ENCODE measurements around the gene E2F2. TPM values are rescaled to one million over a fixed set of nuclear protein-coding genes. Genes with fewer than 3 reads are reported as not detected.
"Not testable (repeated sequence)": the region's sequence is repeated elsewhere in the genome, so short reads cannot be mapped to it uniquely, and the experiment has no call there.

The E2F2 gene
- total and polyA plus RNA-seq, 12 donors = 0.07 to 3.7 (median 0.35) TPM; not detected in 1

- Histone ChIP-seq H3K36me3 (replicated peaks in 1 of 2) (no peaks in the 10 kb centered on the region), H3K9me3 (replicated peaks in 1 of 3) (no peaks in the 10 kb centered on the region), H3K27ac (no peak overlapping the region), H3K4me3 (no peak overlapping the region), H3K4me1 (replicated peaks in 1 of 2) (no peaks in the 10 kb centered on the region), H3K27me3 (no peaks in the 10 kb centered on the region)
- intact Hi-C loops (cut with DNase I) = loop anchor here (2.0 to 5.0 kb wide), 2 partner anchors 41 to 42 kb away; no protein-coding TSS in a partner anchor
- DNase-seq = no peak
- TF ChIP-seq CTCF (IDR thresholded peaks at IDR 0.05) (no peak), POLR2A (IDR thresholded peaks at IDR 0.05) (no peak)
- 63 to 73% (median 65%) methylated on average over 7 of the region's 7 CpGs for WGBS, 4 donors
These were observed 34.4 kb downstream of the E2F2 start for GRCh38 chr1:23496490-23497181.

- not testable (repeated sequence) for DNase-seq; H3K27ac ChIP-seq; H3K4me3 ChIP-seq; H3K27me3 ChIP-seq; H3K4me1 ChIP-seq (replicated peaks in 1 of 2); H3K36me3 ChIP-seq (replicated peaks in 1 of 2); H3K9me3 ChIP-seq (replicated peaks in 1 of 3)
- intact Hi-C loops (cut with DNase I) = loop anchor here in 1 of 2 donors (5.0 kb wide), 2 partner anchors 32 to 42 kb away; no protein-coding TSS in a partner anchor
- 80 to 91% (median 89%) methylated on average over 6 of the region's 6 CpGs for WGBS, 4 donors
These were observed 36.2 kb downstream of the E2F2 start for GRCh38 chr1:23494836-23495235.

- intact Hi-C loops (cut with DNase I) = loop anchor here in 1 of 2 donors (5.0 kb wide), 1 partner anchor 35 kb away; no protein-coding TSS in a partner anchor
- 59 to 94% (median 93%) methylated on average over 4 to 6 of the region's 6 CpGs for WGBS, 4 donors
These were observed 38.3 kb downstream of the E2F2 start for GRCh38 chr1:23492776-23493175.

GRCh38 chr1:23492132-23492720 is 38.8 kb downstream of the E2F2 start:
- 83 to 100% (median 95%) methylated on average over 3 of the region's 3 CpGs for WGBS, 4 donors
- intact Hi-C loops (cut with DNase I) = loop anchor here in 1 of 2 donors (5.0 kb wide), 1 partner anchor 35 kb away; no protein-coding TSS in a partner anchor
- H3K9me3 ChIP-seq (replicated peaks in 1 of 3) = no peaks in the 10 kb centered on the region
- no peak overlapping the region for H3K4me3 ChIP-seq
- H3K36me3 ChIP-seq (replicated peaks in 1 of 2) = no peaks in the 10 kb centered on the region
- DNase-seq = no peak
- TF ChIP-seq POLR2A (IDR thresholded peaks at IDR 0.05) = no peak
- H3K27me3 ChIP-seq = no peaks in the 10 kb centered on the region
- H3K27ac ChIP-seq = no peak overlapping the region
- H3K4me1 ChIP-seq (replicated peaks in 1 of 2) = no peaks in the 10 kb centered on the region

More at GRCh38 chr1:23492776-23493175, 38.3 kb downstream of the E2F2 start:
- H3K36me3 ChIP-seq (replicated peaks in 1 of 2); H3K27ac ChIP-seq; H3K27me3 ChIP-seq; DNase-seq; H3K9me3 ChIP-seq (replicated peaks in 1 of 3); H3K4me1 ChIP-seq (replicated peaks in 1 of 2); H3K4me3 ChIP-seq: not testable (repeated sequence)

GRCh38 chr1:23489842-23490241 is 41.2 kb downstream of the E2F2 start:
- TF ChIP-seq POLR2A (IDR thresholded peaks at IDR 0.05) (no peak), CTCF (IDR thresholded peaks at IDR 0.05) (no peak)
- peaks cover 4 to 14% of the 10 kb centered on the region in 2 donors for H3K4me1 ChIP-seq (replicated peaks in 1 of 2)
- WGBS, 4 donors = 57 to 76% (median 65%) methylated on average over 4 to 5 of the region's 5 CpGs
- H3K27me3 ChIP-seq = no peaks in the 10 kb centered on the region
- no peaks in the 10 kb centered on the region for H3K9me3 ChIP-seq (replicated peaks in 1 of 3)
- no peak overlapping the region for H3K27ac ChIP-seq
- no peak for DNase-seq
- H3K4me3 ChIP-seq = no peak overlapping the region
- intact Hi-C loops (cut with DNase I) = loop anchor here in 1 of 2 donors (5.0 to 10.0 kb wide), 2 partner anchors 37 to 145 kb away; partner anchors contain the start of gene HNRNPR
- H3K36me3 ChIP-seq (replicated peaks in 1 of 2) = no peaks in the 10 kb centered on the region
